NCI-H1436 treated with DMSO at 0.1 percent for 48 hours (cell line): ENCODE results near the gene ATP6V1G3.
"Not testable (repeated sequence)": the region's sequence is repeated elsewhere in the genome, so short reads cannot be mapped to it uniquely, and the experiment has no call there.

Experiments
- DNase-seq: peaks from one replicate; lab custom pipeline; 2025; lab: John Stamatoyannopoulos, UW

The ATP6V1G3 gene

GRCh38 chr1:198496216-198497143, 44.0 kb downstream of the ATP6V1G3 start:
- DNase-seq: no peak

- no peak for DNase-seq
Observed at GRCh38 chr1:198495631-198496030, 44.8 kb downstream of the ATP6V1G3 start.

- DNase-seq: no peak
Observed at GRCh38 chr1:198494658-198495103, 45.8 kb downstream of the ATP6V1G3 start.

DNA sequence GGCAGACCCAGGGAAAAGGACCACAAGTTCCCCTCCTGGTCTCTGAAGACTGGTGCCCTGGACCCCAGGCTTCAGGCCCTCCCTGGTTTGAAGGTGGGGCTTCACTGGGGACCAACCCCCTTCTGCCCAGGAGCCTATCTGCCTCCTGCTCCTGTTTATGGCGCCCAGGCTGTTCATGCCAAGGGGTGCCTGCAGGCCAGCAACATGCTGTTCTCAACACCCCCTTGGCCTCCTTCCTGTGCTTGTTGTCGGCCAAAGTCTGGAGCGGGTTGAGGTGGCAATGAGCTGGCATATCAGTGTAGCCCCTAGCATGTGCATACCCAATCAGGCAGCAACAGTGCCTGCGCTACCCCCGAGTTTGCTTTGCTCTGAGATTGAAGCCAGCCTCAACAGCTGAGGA, 46.3 kb downstream of the ATP6V1G3 start:
- no peak for DNase-seq

- no peak for DNase-seq
Observed at GRCh38 chr1:198493329-198493728, 47.2 kb downstream of the ATP6V1G3 start.

DNA sequence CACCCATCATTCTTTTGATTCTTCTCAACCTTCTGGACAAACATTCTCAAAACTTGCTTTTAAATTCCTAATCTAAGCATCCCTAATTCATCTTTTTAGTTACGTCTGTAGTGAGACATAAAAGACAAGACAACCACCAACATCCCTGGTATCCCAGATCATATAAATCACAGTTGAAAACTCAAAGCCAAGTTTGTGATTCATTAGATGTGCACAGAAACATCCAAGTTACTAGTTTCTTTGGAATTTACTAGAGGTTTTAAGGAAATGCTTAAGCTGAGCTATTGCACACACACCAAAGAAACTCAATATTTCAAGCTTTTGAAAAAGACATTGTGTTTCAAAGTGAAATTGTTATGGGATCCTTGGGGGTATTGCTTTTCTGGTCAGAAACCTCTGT, 47.6 kb downstream of the ATP6V1G3 start:
- DNase-seq: no peak

GRCh38 chr1:198491596-198491995, 48.9 kb downstream of the ATP6V1G3 start:
- no peak for DNase-seq

- no peak for DNase-seq
Observed at GRCh38 chr1:198491028-198491427, 49.5 kb downstream of the ATP6V1G3 start.

GRCh38 chr1:198490224-198490623, 50.3 kb downstream of the ATP6V1G3 start:
- DNase-seq: no peak

DNA sequence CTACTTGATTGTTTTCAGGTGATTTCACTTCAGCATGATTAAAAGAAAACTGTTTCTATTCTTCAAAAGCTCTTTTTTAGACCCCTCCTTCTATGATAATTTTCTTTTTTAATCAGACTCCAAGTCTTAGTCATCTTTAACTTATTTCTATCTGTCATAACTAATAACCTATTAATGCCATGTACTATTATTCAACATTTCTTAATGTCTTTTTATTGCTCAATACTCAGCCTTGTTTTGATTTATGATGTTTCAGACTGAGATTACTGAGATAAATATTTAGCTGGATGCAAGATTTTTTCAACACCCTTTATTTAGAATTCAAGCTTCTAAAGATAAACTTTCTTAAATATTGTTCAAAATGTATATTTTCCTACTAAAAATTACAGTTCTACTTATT, 53.6 kb downstream of the ATP6V1G3 start:
- no peak for DNase-seq

- no peak for DNase-seq
Observed at GRCh38 chr1:198483645-198484044, 56.8 kb downstream of the ATP6V1G3 start.

- no peak for DNase-seq
Observed at GRCh38 chr1:198483006-198483405, 57.5 kb downstream of the ATP6V1G3 start.

DNA sequence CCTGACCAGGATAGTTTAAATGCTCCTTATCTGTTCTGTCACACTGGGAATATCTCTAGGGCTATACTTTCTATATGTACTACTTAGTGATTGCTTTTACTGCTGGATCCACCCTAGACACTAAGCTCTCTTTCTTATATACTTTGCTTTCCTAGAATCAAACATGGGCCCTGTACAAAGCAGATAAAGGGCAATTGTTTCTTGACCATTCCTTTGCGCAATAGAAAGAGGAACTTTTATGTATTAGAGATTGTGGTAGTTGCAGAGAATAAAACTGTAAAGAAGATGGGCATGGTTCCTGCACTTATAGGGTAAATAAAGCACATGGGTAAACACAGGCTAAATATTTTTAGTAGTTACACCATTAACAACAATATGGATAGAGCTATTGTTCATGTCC, 58.8 kb downstream of the ATP6V1G3 start:
- no peak for DNase-seq

DNA sequence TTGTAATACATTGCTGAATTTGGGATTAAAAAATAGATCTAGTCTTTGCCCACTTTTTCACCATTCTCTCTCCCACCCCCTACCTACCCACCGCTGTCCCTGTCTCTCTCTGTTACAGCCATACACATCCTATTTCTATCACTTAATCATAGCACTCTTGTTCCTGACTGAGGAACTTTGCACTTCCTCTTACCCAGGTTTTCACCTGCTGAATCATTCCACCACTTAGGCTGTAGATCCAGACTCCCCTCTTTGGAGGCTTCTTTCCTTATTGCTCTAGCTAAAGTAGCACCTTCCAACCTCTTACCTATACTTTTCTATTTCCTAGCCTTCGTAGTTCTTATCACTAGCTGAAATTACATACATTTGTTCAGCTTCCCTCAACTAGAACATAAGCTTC, 59.6 kb downstream of the ATP6V1G3 start:
- no peak for DNase-seq

DNA sequence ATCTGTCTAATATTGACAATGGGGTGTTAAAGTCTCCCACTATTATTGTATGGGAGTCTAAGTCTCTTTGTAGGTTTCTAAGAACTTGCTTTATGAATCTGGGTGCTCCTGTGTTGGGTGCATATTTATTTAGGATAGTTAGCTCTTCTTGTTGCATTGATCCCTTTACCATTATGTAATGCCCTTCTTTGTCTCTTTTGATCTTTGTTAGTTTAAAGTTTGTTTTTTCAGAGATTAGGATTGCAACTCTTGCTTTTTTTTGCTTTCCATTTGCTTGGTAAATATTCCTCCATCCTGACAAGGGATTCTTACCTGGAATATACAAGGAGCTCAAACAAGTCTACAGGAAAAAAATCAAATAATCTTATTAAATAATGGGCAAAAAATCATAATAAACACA, 63.1 kb downstream of the ATP6V1G3 start:
- not testable (repeated sequence) for DNase-seq
